ENCODE results near the gene TTLL10.

DNA sequence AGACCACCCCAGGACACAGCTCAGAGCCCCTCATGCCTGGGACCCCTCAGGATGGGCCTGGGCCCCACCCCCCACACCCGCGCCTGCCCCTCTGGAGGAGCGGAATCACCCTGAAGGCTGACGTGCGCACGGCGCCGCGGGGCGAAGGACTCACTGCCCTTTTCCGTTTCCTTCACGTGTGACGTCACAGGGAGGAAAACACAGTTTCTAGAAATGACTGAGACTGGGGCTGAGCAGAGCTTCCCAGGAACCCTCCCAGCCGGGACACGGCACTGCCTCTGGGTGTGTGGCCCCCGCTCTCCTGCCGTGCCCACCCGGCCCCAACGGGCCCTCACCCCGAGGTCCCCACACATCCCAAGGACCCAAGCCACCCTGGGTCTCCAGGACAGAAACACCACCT lies 45.7 kb downstream of the TTLL10 start:
- no peak for TF ChIP-seq CTCF (conservative IDR thresholded peaks at IDR 0.05; ENCODE audit: low read length)
- no peak for TF ChIP-seq EZH2phosphoT487 (IDR thresholded peaks at IDR 0.05; ENCODE audit: borderline replicate concordance)

Data from Loucy (cell line).